PC-3 (cell line): Measurements from ENCODE around the gene OR2AK2. TPM values are rescaled to one million over a fixed set of nuclear protein-coding genes. Genes with fewer than 3 reads are reported as not detected.

ENCODE experiments used
- ATAC-seq: fragments of 200-7000 bp; cut with Tn5 transposase; 2 replicates; pipeline ENCODE4 v1.9.1; 2020; ENCODE audit warnings: mild to moderate bottlenecking, moderate library complexity
- BruUV-seq: library from RNA; stranded (reverse); fragments of 400-500 nt; replicated peaks from 2 replicates; lab custom pipeline; 2021; lab: Mats Ljungman, UMichigan
- CTCF ChIA-PET: fragments of 300-600 bp; sonication (Branson Sonifier 250); formaldehyde crosslinking; loops from one replicate; lab custom pipeline; 2022; ENCODE audit warnings: antibody characterized with exemption; lab: Charles Lee
- POLR2A ChIA-PET: fragments of 300-600 bp; sonication (Branson Sonifier 250); formaldehyde crosslinking; loops from one replicate; lab custom pipeline; 2022; ENCODE audit warnings: antibody characterized with exemption; ENCODE audit not compliant: unreplicated experiment; lab: Charles Lee
- DNase-seq: peaks from one replicate; pipeline ENCODE4 v3.0.0-alpha.2; 2015
- H2AFZ ChIP-seq: fragments of 300-600 bp; sonication (generic); 2 replicates; pipeline ENCODE4 v1.6.0; 2016; ENCODE audit warnings: antibody characterized with exemption, low read length
- H3F3A ChIP-seq: fragments of 300-600 bp; sonication (generic); one replicate; pipeline ENCODE4 v1.6.0; 2017; ENCODE audit warnings: antibody characterized with exemption, low read length, control low read depth, mild to moderate bottlenecking; ENCODE audit not compliant: unreplicated experiment
- H3K27ac ChIP-seq: fragments of 300-600 bp; sonication (generic); 2 replicates; pipeline ENCODE4 v1.5.1; 2016; ENCODE audit warnings: mild to moderate bottlenecking, low read length
- H3K27me3 ChIP-seq: fragments of 300-600 bp; sonication (generic); 2 replicates; pipeline ENCODE4 v1.6.1; 2016; ENCODE audit warnings: low read length, mixed read lengths
- H3K36me3 ChIP-seq: fragments of 300-600 bp; sonication (generic); 2 replicates; pipeline ENCODE4 v1.6.1; 2016; ENCODE audit warnings: low read depth, mixed run types, low read length, mixed read lengths
- H3K4me1 ChIP-seq: fragments of 300-600 bp; sonication (generic); 2 replicates; pipeline ENCODE4 v1.5.1; 2016; ENCODE audit warnings: low read length; ENCODE audit not compliant: insufficient read depth
- H3K4me2 ChIP-seq: fragments of 300-600 bp; sonication (generic); 2 replicates; pipeline ENCODE4 v1.6.0; 2016; ENCODE audit warnings: low read length
- H3K4me3 ChIP-seq: fragments of 300-600 bp; sonication (generic); 2 replicates; pipeline ENCODE4 v1.5.1; 2016; ENCODE audit warnings: mild to moderate bottlenecking, low read length, mixed read lengths
- H3K79me2 ChIP-seq: fragments of 300-600 bp; sonication (generic); 2 replicates; pipeline ENCODE4 v1.6.1; 2017; ENCODE audit warnings: low read length, mixed read lengths
- H3K9ac ChIP-seq: fragments of 300-600 bp; sonication (generic); 2 replicates; pipeline ENCODE4 v1.6.0; 2016; ENCODE audit warnings: mild to moderate bottlenecking, low read length
- H3K9me2 ChIP-seq: fragments of 300-600 bp; sonication (generic); replicated peaks from 2 replicates; pipeline ENCODE4 v1.6.1; 2016; ENCODE audit warnings: mixed run types, low read length, mixed read lengths
- H3K9me3 ChIP-seq: fragments of 300-600 bp; sonication (generic); 2 replicates; pipeline ENCODE4 v1.6.1; 2016; ENCODE audit warnings: low read length, mixed read lengths
- H4K20me1 ChIP-seq: fragments of 300-600 bp; sonication (generic); 2 replicates; pipeline ENCODE4 v1.6.1; 2016; ENCODE audit warnings: low read length, mixed read lengths
- EZH2 ChIP-seq: fragments of 300-600 bp; sonication (generic); IDR thresholded peaks from one replicate; pipeline ENCODE4 v1.6.1; 2017; ENCODE audit warnings: antibody characterized with exemption, mild to moderate bottlenecking, low read length; ENCODE audit not compliant: unreplicated experiment
- EZH2phosphoT487 ChIP-seq: fragments of 300-600 bp; sonication (generic); IDR thresholded peaks from 2 replicates; pipeline ENCODE4 v1.6.1; 2018; ENCODE audit warnings: mild to moderate bottlenecking, antibody characterized with exemption, low read length, borderline replicate concordance
- intact Hi-C: fragments of 100-400 bp; cut with micrococcal nuclease; formaldehyde crosslinking; loops from 2 replicates; pipeline ENCODE4 v1.9.0; 2023
- total RNA-seq: library from RNA; depleted of rRNA; stranded (reverse); fragments of >200 nt; gene quantifications from 2 replicates; pipeline ENCODE4 v1.2.3, GENCODE V29; 2014
- TF ChIP-seq, protein P1 (sequence below): fragments of 300-600 bp; sonication (generic); conservative IDR thresholded peaks from 2 replicates; pipeline ENCODE4 v1.5.1; 2017; ENCODE audit warnings: antibody characterized with exemption, low read depth, mild to moderate bottlenecking, low read length

Gene OR2AK2
- total RNA-seq, 1 experiment from 2014 or later = 0.11 TPM

DNA sequence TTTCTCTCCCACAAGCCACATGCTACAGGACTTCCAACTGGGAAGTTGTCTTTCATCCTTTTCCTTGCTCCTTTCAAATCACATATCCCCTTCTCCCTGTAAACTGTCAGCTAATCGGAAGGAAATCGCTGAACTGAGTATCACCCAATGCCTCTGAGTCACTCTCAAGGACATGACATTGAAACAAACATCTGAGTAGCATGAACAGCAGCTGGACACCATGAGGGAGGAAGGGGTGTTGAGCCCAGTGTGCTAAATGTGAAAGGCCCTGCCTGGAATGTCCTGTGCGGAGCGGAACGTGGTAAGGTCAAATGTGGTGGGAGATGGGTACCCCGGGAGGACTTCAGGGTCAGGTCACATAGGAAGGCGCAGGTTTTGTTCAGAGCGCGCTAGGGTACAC is 40.2 kb upstream of the OR2AK2 start, which contains the start of gene OR2AJ1:
Gene OR2AJ1 (plus strand): TSS at position 22 of the 400 bp plus-strand sequence. CDS start 8,880 bp downstream, outside the sequence.
- Histone ChIP-seq H3K4me1 (no peaks in the 10 kb centered on the region), H3K9ac (no peak within 1 kb of the TSS), H3K9me3 (no peaks in the 10 kb centered on the region), H4K20me1 (no peaks in the 10 kb centered on the region), H3K4me3 (no peak within 1 kb of the TSS), H3K36me3 (no peaks in the 10 kb centered on the region), H3K9me2 (no peaks in the 10 kb centered on the region), H3K79me2 (no peaks in the 10 kb centered on the region), H2AFZ (no peak within 1 kb of the TSS), H3F3A (no peaks in the 10 kb centered on the region), H3K27ac (no peak within 1 kb of the TSS), H3K27me3 (no peaks in the 10 kb centered on the region), H3K4me2 (no peak within 1 kb of the TSS)
- ChIA-PET POLR2A (no interaction called here), CTCF (no interaction called here)
- intact Hi-C loops = no loop called here
- ATAC-seq (no peak), DNase-seq (no peak)
- BruUV-seq = no TSS peak
- TF ChIP-seq, protein P1, sequence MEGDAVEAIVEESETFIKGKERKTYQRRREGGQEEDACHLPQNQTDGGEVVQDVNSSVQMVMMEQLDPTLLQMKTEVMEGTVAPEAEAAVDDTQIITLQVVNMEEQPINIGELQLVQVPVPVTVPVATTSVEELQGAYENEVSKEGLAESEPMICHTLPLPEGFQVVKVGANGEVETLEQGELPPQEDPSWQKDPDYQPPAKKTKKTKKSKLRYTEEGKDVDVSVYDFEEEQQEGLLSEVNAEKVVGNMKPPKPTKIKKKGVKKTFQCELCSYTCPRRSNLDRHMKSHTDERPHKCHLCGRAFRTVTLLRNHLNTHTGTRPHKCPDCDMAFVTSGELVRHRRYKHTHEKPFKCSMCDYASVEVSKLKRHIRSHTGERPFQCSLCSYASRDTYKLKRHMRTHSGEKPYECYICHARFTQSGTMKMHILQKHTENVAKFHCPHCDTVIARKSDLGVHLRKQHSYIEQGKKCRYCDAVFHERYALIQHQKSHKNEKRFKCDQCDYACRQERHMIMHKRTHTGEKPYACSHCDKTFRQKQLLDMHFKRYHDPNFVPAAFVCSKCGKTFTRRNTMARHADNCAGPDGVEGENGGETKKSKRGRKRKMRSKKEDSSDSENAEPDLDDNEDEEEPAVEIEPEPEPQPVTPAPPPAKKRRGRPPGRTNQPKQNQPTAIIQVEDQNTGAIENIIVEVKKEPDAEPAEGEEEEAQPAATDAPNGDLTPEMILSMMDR = no peak
- no peak for TF ChIP-seq EZH2
- TF ChIP-seq EZH2phosphoT487 = no peak

DNA sequence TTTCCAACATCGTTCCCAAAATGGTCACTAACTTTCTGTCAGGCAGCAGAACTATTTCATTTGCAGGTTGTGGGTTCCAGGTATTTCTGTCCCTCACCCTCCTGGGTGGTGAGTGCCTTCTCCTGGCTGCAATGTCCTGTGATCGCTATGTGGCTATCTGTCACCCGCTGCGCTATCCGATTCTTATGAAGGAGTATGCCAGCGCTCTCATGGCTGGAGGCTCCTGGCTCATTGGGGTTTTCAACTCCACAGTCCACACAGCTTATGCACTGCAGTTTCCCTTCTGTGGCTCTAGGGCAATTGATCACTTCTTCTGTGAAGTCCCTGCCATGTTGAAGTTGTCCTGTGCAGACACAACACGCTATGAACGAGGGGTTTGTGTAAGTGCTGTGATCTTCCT is 31.0 kb upstream of the OR2AK2 start:
- H3K27ac ChIP-seq = no peak overlapping the region
- H3K27me3 ChIP-seq = no peaks in the 10 kb centered on the region
- H3K4me2 ChIP-seq = no peak overlapping the region
- no peak for TF ChIP-seq EZH2phosphoT487
- TF ChIP-seq EZH2 = no peak
- TF ChIP-seq, protein P1 = no peak
- H3K4me3 ChIP-seq = no peak overlapping the region
- intact Hi-C loops = no loop called here
- H3K9me2 ChIP-seq = no peaks in the 10 kb centered on the region
- DNase-seq (no peak), ATAC-seq (no peak)
- no TSS peak for BruUV-seq
- no peaks in the 10 kb centered on the region for H3F3A ChIP-seq
- H3K79me2 ChIP-seq = no peaks in the 10 kb centered on the region
- no peaks in the 10 kb centered on the region for H4K20me1 ChIP-seq
- H3K4me1 ChIP-seq = peaks cover 6% of the 10 kb centered on the region; the same call in 1 of the 2 replicates
- H2AFZ ChIP-seq = no peak overlapping the region
- POLR2A ChIA-PET = no interaction called here
- no peaks in the 10 kb centered on the region for H3K9me3 ChIP-seq
- CTCF ChIA-PET = no interaction called here
- no peaks in the 10 kb centered on the region for H3K36me3 ChIP-seq
- H3K9ac ChIP-seq = no peak overlapping the region

DNA sequence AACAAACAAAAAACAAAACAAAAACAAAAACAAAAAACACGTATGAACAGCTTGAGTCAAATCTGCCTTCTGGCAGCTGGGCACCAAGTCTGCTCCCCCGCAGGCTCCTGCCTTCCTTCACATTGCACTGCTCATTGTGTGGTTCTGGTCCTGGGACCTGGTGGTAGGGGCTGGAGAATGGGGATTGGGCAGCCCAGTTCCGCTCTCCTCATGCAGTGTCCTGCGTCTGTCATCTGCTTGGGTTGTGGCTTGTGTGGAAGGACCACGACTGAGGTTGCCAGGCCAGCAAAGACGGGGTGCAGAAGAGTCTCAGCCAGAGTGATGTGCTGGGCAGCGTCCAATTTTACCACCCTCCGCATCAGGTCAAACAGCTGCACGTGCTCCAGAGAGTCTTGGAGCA is 29.3 kb upstream of the OR2AK2 start:
- ATAC-seq (no peak), DNase-seq (no peak)
- no peaks in the 10 kb centered on the region for H3K79me2 ChIP-seq
- H4K20me1 ChIP-seq = no peaks in the 10 kb centered on the region
- no peak overlapping the region for H3K4me2 ChIP-seq
- no peak overlapping the region for H3K9ac ChIP-seq
- H2AFZ ChIP-seq = no peak overlapping the region
- H3K27me3 ChIP-seq = no peaks in the 10 kb centered on the region
- H3K4me3 ChIP-seq = no peak overlapping the region
- POLR2A ChIA-PET = no interaction called here
- no peak overlapping the region for H3K27ac ChIP-seq
- intact Hi-C loops = loop anchor here (5.0 kb wide), 5 partner anchors 112 to 752 kb away; partner anchors contain the start of gene OR2L3
- TF ChIP-seq EZH2 = no peak
- TF ChIP-seq, protein P1 = no peak
- TF ChIP-seq EZH2phosphoT487 = no peak
- no TSS peak for BruUV-seq
- CTCF ChIA-PET = no interaction called here
- no peaks in the 10 kb centered on the region for H3K9me3 ChIP-seq
- H3K4me1 ChIP-seq = peaks cover 6% of the 10 kb centered on the region; the same call in 1 of the 2 replicates
- H3K9me2 ChIP-seq = no peaks in the 10 kb centered on the region
- no peaks in the 10 kb centered on the region for H3K36me3 ChIP-seq
- no peaks in the 10 kb centered on the region for H3F3A ChIP-seq
